Cortex of kidney (tissue), 1 donor: ENCODE measurements around the gene ABHD8.

Source experiments
- DNase-seq: peaks from one replicate; lab custom pipeline; 2025; lab: John Stamatoyannopoulos, UW

Gene ABHD8

DNA sequence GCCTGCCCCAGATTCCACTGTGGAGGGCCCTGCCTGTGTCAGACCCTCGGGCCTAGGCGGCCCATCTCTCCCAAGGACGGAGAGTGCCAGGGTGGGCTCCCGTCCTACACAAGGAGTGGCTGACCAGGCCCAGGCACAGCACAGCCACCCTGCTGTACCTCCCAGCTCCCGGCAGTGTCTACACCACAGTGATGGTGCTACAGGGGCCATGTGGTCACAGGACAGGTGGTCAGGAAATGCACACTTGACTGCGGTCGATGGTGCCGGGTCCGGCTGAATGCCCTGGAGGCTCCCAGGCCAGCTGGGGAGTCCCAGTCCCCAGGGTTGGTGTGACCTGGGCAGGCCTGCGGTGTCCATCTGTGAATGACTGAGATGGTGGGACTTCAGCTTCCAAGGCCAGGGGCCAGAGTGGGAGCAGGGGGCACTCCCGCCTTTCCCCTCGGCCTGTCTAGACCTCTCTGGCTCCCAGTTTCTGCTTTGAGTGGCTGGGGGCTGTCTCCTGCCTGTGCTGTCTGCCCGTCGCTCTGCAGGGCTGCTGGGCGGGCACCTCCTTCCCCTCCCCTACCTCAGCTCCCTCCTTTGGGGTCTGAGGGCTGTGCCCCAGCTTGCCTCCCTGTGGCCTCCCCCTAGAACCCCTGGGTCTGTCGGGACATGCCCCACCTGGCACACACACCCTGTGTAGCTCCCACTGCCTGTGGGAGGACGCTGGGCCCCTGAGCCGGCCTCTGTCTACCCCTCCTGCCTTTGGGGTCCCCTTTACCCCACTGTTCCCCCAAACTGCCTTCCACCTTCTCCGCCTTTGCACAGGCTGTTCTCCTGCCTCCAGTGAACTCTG lies 18.6 kb upstream of the ABHD8 start:
- DNase-seq = no peak

- no peak for DNase-seq
Observed at GRCh38 chr19:17320435-17320834, 17.2 kb upstream of the ABHD8 start.

GRCh38 chr19:17319473-17320238 lies 16.4 kb upstream of the ABHD8 start:
- DNase-seq = no peak

- DNase-seq = no peak
Observed at GRCh38 chr19:17318966-17319365, 15.7 kb upstream of the ABHD8 start.

- no peak for DNase-seq
Observed at GRCh38 chr19:17314007-17314593, 10.9 kb upstream of the ABHD8 start.

DNA sequence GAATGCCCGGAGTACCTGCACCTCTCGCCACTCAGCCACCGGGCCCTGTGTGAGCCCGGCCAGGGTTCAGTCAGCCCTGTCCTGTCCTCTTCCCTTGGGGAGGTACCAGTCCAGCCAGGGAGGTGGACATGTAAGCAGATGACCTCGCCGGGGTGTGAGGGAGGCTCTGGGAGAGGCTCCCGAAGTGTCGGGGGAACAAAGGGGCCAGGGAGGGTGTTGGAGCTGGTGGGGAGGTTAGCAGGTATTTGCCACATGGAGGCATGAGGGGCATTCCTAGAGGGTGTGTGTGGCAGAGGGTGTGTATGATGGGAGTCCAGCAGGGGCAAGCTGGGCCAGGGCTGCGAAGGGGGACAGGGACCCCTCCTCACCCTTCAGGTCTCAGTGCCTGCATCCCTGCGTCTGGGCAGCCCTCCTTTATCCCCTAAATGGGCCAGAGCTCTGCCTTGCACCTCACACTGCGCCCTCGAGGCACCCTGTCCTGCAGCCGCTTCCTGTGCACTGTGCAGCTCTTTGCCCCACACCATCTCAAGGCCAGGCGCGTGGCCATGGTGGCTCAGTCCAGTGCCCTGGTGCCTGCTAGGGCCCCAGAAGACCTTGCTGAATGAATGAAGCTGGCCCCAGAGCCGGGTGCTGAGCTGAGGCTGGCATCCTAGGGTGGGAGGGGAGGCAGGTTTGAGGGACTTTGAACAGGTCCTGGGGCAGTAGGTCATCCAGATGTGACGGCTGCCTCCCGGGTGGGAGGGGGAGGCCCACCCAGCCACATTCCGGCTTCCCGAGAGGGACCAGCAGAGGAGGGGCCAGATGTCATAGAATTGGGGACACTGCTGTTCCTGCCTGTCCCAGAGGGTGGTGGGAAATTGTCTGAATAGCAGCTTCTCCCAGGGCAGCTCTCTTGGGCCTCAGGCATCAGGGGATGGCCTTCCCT lies 9.2 kb upstream of the ABHD8 start:
- no peak for DNase-seq

DNA sequence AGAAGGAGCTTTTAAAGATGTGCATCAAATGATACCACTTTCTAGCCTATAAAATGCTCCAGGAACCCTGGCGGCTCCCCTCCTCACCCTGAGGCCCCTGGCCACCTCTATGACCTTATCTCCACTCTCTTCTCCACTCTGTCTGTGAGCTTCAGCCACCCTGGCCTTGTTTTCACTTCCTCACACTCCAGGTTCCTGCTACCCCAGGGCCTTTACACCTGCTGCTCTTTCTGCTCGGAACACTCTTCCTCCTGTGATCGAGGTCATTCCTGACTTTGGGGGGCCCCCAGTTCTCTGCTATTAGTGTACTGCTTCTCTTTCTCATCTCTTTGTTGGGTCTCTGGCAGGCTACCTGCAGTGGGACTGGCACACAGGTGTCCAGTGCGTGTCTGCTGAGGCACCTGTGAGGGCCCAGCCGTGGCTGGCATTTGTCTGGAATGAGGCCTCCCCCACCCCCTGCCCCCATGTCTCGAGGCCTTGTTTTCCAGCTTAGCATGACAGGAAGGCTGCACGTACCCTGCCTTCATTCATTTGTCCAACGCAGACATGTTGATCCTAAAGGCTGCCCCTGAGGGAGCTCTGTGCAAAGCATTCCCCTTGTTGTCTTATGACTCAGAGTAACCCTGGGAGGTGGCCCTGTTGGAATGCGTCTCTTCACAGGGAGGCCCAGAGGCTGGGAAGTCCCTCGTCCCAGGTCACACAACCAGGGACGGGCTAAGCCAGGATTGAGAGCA lies 8.4 kb upstream of the ABHD8 start:
- no peak for DNase-seq

DNA sequence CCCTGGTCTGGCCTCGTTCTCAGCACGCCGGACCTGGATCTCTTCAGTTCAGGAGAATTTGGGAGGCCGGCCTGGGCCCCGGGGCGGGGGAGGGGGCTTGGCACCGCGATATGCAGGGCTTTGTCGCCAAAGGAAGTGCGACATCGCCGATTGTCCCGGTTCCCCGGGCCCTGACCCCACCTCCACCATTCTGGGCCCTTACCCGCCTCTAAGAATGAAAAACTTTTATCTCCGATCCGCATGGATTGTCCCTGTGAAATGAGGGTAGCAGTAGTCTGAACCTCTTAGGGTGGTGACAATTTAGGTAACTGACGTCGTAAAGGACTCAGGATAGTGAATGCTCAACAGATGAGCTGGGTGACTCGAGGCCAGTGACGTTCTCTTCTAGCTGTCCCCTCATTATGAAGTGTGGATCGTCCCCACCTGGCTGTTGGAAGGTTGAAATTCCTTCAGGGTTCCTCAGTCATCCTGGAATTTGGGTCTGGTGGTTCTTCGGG lies 6.8 kb upstream of the ABHD8 start:
- DNase-seq = no peak

DNA sequence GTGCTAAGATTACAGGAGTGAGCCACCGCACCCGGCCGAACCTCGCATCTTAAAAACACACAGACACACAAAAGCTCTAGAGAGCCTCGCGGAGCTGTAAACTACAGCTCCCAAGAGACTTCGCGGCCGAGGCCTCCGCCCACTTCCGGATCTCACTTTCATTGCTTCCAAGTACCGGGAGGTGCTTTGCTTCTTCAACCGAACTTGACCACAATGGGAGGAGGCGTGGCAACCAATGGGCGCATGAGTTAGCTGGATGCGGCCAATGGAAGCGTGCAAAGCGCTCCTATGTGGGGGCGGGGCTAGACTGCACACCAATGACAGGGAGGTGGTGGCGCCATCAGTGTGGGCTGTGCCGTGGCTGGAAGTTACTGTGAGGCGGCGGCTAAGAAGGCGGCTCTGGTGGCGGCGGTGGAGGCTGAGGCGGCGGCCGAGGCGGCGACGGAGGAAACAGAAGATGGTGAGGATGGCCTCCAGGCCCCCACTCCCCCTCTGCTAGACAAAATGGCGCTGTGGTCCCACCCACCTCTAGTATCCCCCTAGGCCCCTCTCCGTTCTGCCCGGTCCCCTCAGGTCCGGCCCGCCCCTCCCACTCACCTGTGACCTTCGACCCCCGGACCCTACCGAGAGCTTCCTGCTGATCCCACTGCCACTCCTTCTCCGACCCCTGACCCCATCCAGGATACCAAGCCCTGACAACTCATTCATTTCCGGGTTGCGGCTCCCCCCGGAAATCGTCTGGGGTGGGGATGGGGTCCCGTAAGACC lies 6.2 kb upstream of the ABHD8 start, which contains the start of gene DDA1:
Gene DDA1 (plus strand): TSS at position 366 of the 767 bp plus-strand sequence. CDS start 92 bp downstream, at position 458.
- no peak for DNase-seq

DNA sequence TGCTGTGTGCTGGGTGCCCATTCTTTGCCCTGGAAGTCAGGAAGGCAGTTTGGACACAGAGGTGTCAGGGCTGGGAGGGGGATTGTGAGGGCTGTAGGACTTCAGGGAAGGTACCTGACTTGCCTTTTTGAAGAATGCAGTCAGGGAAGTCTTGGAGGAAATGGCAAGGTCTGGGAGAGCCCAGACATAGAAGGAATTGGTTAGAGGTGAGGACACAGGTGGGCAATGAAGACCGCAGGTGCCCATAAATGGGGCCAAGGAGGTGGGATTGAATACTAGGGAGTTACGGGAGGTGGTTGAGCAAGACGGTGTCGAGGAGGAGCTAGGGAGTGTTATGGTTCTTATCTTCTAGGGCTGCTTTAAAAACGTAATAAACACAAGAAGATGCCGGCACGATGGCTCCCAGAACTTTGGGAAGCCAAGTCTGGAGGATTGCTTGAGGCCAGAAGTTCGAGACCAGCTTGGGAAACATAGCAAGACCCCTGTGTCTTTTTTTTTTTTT lies 4.7 kb upstream of the ABHD8 start:
- DNase-seq = no peak

DNA sequence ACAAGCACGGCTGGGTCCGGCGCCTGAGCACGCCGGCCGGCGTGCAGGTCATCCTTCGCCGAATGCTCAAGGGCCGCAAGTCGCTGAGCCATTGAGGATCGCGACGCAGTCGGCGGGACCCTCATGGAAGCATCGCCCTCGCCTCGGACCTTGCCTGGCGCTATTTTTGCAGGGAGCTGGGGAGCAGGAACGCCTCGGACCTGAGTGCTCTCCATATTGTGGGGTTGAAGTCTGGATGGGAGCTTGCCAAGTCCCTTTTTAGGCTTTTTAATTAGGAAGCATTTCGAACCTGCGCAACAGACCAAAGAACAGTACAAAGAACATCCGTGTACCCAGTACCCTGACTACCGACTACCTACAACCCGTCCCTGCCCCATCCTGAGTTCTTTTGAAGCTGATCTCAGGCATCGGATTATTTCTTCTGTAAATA lies 3.1 kb upstream of the ABHD8 start:
- DNase-seq = no peak

DNA sequence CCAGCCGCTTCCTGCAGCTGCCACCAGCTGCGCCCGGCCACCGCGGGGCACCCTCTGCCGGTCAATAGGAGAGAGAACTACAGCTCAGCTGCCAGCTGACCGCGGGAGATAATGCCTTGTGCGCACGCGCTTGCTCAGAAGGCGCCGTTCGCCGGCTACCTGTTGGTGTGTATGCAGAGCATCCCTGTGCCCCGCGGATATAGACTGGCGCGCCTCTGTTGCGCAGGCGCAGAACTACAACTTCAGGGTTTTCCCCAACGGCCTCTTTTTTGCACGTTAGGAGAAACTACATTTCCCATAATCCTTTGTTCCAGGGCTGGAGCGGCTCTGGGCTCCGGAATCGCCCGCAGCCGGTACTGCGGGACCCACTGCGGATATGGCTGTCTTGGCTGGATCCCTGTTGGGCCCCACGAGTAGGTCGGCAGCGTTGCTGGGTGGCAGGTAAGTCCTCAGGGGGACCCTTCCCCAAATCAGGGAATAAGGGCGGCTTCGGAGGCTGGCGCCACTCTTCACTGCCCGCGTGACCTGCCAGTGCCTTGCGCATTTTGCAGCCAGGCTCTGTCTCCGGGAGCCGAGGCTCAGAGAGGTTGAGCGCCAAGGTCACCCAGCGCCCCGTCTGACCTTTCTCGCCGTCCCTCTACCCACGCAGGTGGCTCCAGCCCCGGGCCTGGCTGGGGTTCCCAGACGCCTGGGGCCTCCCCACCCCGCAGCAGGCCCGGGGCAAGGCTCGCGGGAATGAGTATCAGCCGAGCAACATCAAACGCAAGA lies 2.5 kb upstream of the ABHD8 start, which contains the start of gene MRPL34:
Gene MRPL34 (plus strand): TSS at position 356 of the 768 bp plus-strand sequence. CDS start 21 bp downstream, at position 377.
- peak; percentile 90 for DNase-seq

GRCh38 chr19:17305216-17305516 lies 1.9 kb upstream of the ABHD8 start:
- no peak for DNase-seq

- DNase-seq = no peak
Observed at GRCh38 chr19:17304386-17305215, 1.4 kb upstream of the ABHD8 start.

DNA sequence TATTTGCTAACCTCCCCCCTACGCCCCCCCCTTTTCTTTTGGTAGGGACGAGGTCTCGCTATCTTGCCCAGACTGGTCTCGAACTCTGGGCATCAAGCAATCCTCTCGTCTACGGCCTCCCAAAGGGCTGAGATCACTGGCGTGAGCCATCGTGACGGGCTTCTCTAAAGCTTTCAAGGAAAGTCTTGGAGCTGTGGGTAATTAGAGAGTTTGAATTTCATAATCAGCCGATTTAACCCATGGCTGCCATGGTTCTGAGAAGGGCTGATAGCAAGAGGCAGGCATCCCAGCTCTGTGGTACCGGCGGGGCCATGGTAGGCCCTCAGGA lies 679 bp upstream of the ABHD8 start:
- no peak for DNase-seq

GRCh38 chr19:17302391-17303166 lies 646 bp downstream of the ABHD8 start:
- DNase-seq = no peak

DNA sequence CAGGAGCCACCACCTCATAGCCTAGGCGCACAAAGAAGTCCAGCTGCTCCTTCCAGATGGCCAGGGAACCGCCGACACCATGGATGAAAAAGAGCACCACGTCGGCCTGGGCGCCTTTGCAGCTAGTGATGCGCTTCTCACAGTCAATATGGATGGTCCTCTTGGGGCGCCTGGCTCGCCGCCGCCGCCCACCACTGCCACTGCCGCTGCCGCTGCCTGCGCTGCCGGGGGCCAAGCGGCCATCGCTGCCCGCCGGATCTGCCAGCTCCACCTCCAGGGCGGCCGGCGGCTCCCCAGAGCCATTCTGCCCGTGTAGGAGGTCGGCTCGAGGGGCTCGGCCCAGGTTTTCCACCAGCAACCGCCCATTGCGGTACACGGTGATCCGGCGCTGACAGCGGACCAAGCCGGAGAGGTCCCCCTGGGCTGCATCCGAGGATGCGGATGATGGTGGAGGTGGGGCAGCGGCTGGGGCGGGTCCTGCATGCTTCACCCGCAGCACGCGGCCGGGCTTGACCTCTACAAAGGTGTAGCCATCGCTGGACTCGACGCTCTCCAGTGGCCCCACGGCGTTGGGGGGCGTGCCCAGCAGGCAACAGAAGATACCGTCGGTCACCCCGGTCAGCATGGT lies 2.1 kb downstream of the ABHD8 start:
- no peak for DNase-seq
